K562 (cell line): ENCODE measurements around the gene FBXO21. TPM values are rescaled to one million over a fixed set of nuclear protein-coding genes. Genes with fewer than 3 reads are reported as not detected.

Experiments used
- ATAC-seq: fragments of 200-7000 bp; cut with Tn5 transposase; 3 replicates; pipeline ENCODE4 v1.9.1; 2020; ENCODE audit warnings: moderate library complexity
- BruUV-seq: library from RNA; stranded (reverse); fragments of 400-500 nt; replicated peaks from 2 replicates; lab custom pipeline; 2021; lab: Mats Ljungman, UMichigan
- CTCF ChIA-PET: fragments of 300-600 bp; formaldehyde crosslinking; extraction: SDS; loops from one replicate; lab custom pipeline; 2021; ENCODE audit warnings: low intra/inter-chr PET ratio; lab: Yijun Ruan, JAX
- POLR2A ChIA-PET: fragments of 300-600, 350-650 bp; sonication (Branson Sonifier 250); formaldehyde crosslinking; extraction: SDS; loops from one replicate; lab custom pipeline; 2021; ENCODE audit warnings: antibody characterized with exemption, inconsistent platforms; lab: Yijun Ruan, JAX
- DNase-seq, 4 experiments: peaks; one replicate each; pipeline versions ENCODE4 v3.0.0 to v3.0.0-alpha.2; 2011 to 2018; ENCODE audit warnings: low spot score in 3 of 4, mixed read lengths in 3 of 4; ENCODE audit errors: extremely low read depth in 1 of 4
- FAIRE-seq: peaks from 2 replicates; lab custom pipeline; 2011; peaks lifted over from hg19 to GRCh38; lab: Jason Lieb, UNC
- H2AFZ ChIP-seq: 2 replicates; pipeline ENCODE4 v1.6.0; 2011; ENCODE audit warnings: low read depth, low read length, control low read depth, inconsistent platforms
- H3K27ac ChIP-seq: fragments of 200-600 bp; 3 replicates; pipeline ENCODE4 v1.8.0; 2011; ENCODE audit warnings: low read depth, mild to moderate bottlenecking, control low read depth, inconsistent platforms, low read length, moderate library complexity, mixed read lengths; ENCODE audit errors: extremely low read depth
- H3K27me3 ChIP-seq, 2 experiments: fragments of 300-600 bp in 1 of 2; 2 replicates in 1 of 2; 3 replicates in 1 of 2; pipeline versions ENCODE4 v1.6.0 to v1.8.0; 2011; ENCODE audit warnings: inconsistent platforms in 2 of 2, low read length in 2 of 2, mild to moderate bottlenecking in 1 of 2, mixed read lengths in 1 of 2, moderate library complexity in 1 of 2; ENCODE audit not compliant: control insufficient read depth in 2 of 2, insufficient read depth in 2 of 2
- H3K36me3 ChIP-seq: fragments of 300-600 bp; 3 replicates; pipeline ENCODE4 v1.8.0; 2011; ENCODE audit warnings: mild to moderate bottlenecking, low read length, inconsistent platforms; ENCODE audit not compliant: control insufficient read depth, insufficient read depth
- H3K4me1 ChIP-seq, 2 experiments: fragments of 200-600 bp in 1 of 2; replicated peaks in 1 of 2; 2 replicates in 1 of 2; 3 replicates in 1 of 2; pipeline versions ENCODE4 v1.5.1 to v1.8.0; 2011; ENCODE audit warnings: inconsistent platforms in 2 of 2, low read length in 2 of 2, mild to moderate bottlenecking in 1 of 2, mixed read lengths in 1 of 2, moderate library complexity in 1 of 2; ENCODE audit not compliant: control insufficient read depth in 2 of 2, insufficient read depth in 2 of 2
- H3K4me2 ChIP-seq: 2 replicates; pipeline ENCODE4 v1.6.1; 2011; ENCODE audit warnings: low read length, control low read depth, inconsistent platforms, mixed read lengths; ENCODE audit not compliant: insufficient read depth
- H3K4me3 ChIP-seq: fragments of 200-600 bp; sonication (generic), shearing (Covaris generic); 2 replicates; pipeline ENCODE4 v1.5.1; 2016; ENCODE audit warnings: control low read depth, inconsistent platforms
- H3K79me2 ChIP-seq: fragments of 200-600 bp; 3 replicates; pipeline ENCODE4 v1.8.0; 2011; ENCODE audit warnings: low read length, inconsistent platforms; ENCODE audit not compliant: control insufficient read depth, insufficient read depth
- H3K9ac ChIP-seq, 2 experiments: 2 replicates each; pipeline versions ENCODE4 v1.6.0 to v1.6.1; 2011; ENCODE audit warnings: low read depth in 2 of 2, low read length in 2 of 2, control low read depth in 1 of 2, inconsistent platforms in 1 of 2, mild to moderate bottlenecking in 1 of 2, mixed read lengths in 1 of 2; ENCODE audit not compliant: insufficient read depth in 1 of 2
- H3K9me1 ChIP-seq: one replicate; pipeline ENCODE4 v1.6.0; 2011; ENCODE audit warnings: inconsistent platforms, mild to moderate bottlenecking, low read length, moderate library complexity; ENCODE audit not compliant: control insufficient read depth, insufficient read depth
- H3K9me3 ChIP-seq: replicated peaks from 2 replicates; pipeline ENCODE4 v1.5.1; 2011; ENCODE audit warnings: low read depth, low read length, inconsistent platforms; ENCODE audit not compliant: control insufficient read depth, insufficient read depth
- H4K20me1 ChIP-seq: replicated peaks from 2 replicates; pipeline ENCODE4 v1.6.1; 2011; ENCODE audit warnings: low read length, inconsistent platforms, mixed read lengths; ENCODE audit not compliant: control insufficient read depth, insufficient read depth
- BHLHE40 ChIP-seq: IDR thresholded peaks from 2 replicates; pipeline ENCODE4 v1.6.1; 2011; ENCODE audit warnings: low read length, improper control_type of control experiment
- CHD4 ChIP-seq: fragments of 200-600 bp; sonication (generic); IDR thresholded peaks from 3 replicates; pipeline ENCODE4 v1.6.1; 2012; ENCODE audit warnings: low read depth, mild to moderate bottlenecking, mixed read lengths, low read length, inconsistent platforms; ENCODE audit not compliant: insufficient read depth, insufficient replicate concordance, poor library complexity, severe bottlenecking
- COPS2 ChIP-seq: fragments of 450-650 bp; conservative IDR thresholded peaks from 2 replicates; pipeline ENCODE4 v1.6.1; 2016; ENCODE audit warnings: mild to moderate bottlenecking, moderate library complexity
- DACH1 ChIP-seq: fragments of 450-650 bp; IDR thresholded peaks from 2 replicates; pipeline ENCODE4 v1.6.1; 2018; ENCODE audit not compliant: partially characterized antibody
- ETV5 ChIP-seq: sonication (generic); formaldehyde crosslinking; IDR thresholded peaks from 2 replicates; pipeline ENCODE4 v1.4.0; 2020; ENCODE audit warnings: low read depth, mild to moderate bottlenecking, missing genetic modification reagents
- HDAC2 ChIP-seq: fragments of 450-650 bp; IDR thresholded peaks from 2 replicates; pipeline ENCODE4 v1.6.1; 2016; ENCODE audit warnings: mild to moderate bottlenecking
- MAFG ChIP-seq: fragments of 450-650 bp; conservative IDR thresholded peaks from 2 replicates; pipeline ENCODE4 v1.6.1; 2016; ENCODE audit warnings: missing genetic modification characterization, missing compliant biosample characterization
- MIER1 ChIP-seq: fragments of 450-650 bp; IDR thresholded peaks from 2 replicates; pipeline ENCODE4 v1.6.1; 2016; ENCODE audit warnings: antibody characterized with exemption, mild to moderate bottlenecking, low read depth
- ZNF318 ChIP-seq, 2 experiments: fragments of 450-650 bp; IDR thresholded peaks; 2 replicates each; pipeline ENCODE4 v1.6.1; 2016; ENCODE audit warnings: mild to moderate bottlenecking in 2 of 2, borderline replicate concordance in 1 of 2, low read depth in 1 of 2, moderate library complexity in 1 of 2
- ZNF639 ChIP-seq, 2 experiments: fragments of 200-800 bp in 1 of 2; sonication (Bioruptor generic) in 1 of 2; sonication (generic) in 1 of 2; formaldehyde crosslinking in 1 of 2; IDR thresholded peaks in 1 of 2; conservative IDR thresholded peaks in 1 of 2; 2 replicates each; pipeline versions ENCODE4 v1.5.0 to v1.6.1; 2016 to 2020; ENCODE audit warnings: missing compliant biosample characterization in 1 of 2, missing genetic modification characterization in 1 of 2, missing genetic modification reagents in 1 of 2
- WGBS: fragments of 100-300 bp; shearing (Covaris generic); methylation state at CpG from one replicate; pipeline ENCODE4 v1.1.6; 2016; ENCODE audit warnings: low coverage, mixed read lengths; ENCODE audit not compliant: insufficient coverage; ENCODE audit errors: missing lambda C conversion rate; 5-methylcytosine and 5-hydroxymethylcytosine counted together
- in situ Hi-C: fragments of 300-500 bp; cut with MboI; formaldehyde crosslinking; loops from 4 replicates; pipeline ENCODE4 v1.15.0; 2018; ENCODE audit warnings: inconsistent platforms, mixed read lengths
- intact Hi-C: fragments of 100-400 bp; cut with micrococcal nuclease; formaldehyde crosslinking; loops from 2 replicates; pipeline ENCODE4 v1.14.2; 2022
- polyA plus RNA-seq, 8 experiments: library from polyadenylated mRNA; depleted of rRNA in 4 of 8; stranded (reverse) in 5 of 8; unstranded in 3 of 8; fragments of >200 nt; fragmentation: Nextera tagmentation in 2 of 8; fragmentation: Illumina TruSeq in 1 of 8; extraction: Ambion mirVana in 2 of 8; extraction: Trizol in 1 of 8; gene quantifications; 2 replicates each; pipeline versions ENCODE4 v1.2.1 to v1.2.3, GENCODE V29; 2011 to 2014; ENCODE audit warnings: inconsistent platforms in 1 of 8, missing spikeins in 1 of 8
- total RNA-seq, 7 experiments: library from RNA; depleted of rRNA in 6 of 7; stranded (reverse); fragments of >200 nt in 6 of 7; fragmentation: Illumina TruSeq in 2 of 7; extraction: Trizol in 2 of 7; gene quantifications; 2 replicates each; pipeline versions ENCODE4 v1.2.1 to v1.2.3, GENCODE V29; 2011 to 2021; ENCODE audit warnings: low replicate concordance in 1 of 7

FBXO21 gene
- total and polyA plus RNA-seq, 9 of the 15 experiments (the other 6 are each of a cell fraction or from before 2014, with no cell fraction given) = 3.0 to 50.9 (median 9.1) TPM

- 0 out of 2 replicates have a peak overlapping the region, but pooled peaks have one; percentile 17 for H3K4me2 ChIP-seq
- TF ChIP-seq COPS2 (no peak), ZNF639 (CRISPR knock-in tag; conservative IDR thresholded peaks at IDR 0.05 in 1 of 2, IDR thresholded peaks at IDR 0.05 in 1 of 2) (no peak), ZNF318 (IDR thresholded peaks at IDR 0.05; ENCODE audit: borderline replicate concordance in 1 of 2, low read depth in 1 of 2) (0 out of 4 replicates have a peak, but pooled peaks of 1 of the 2 experiments have one; percentile 30), MIER1 (no peak), CHD4 (no peak), BHLHE40 (peak; percentile 35; the same call in 1 of the 2 replicates), MAFG (tag) (peak; percentile 84), DACH1 (peak; percentile 21), ETV5 (CRISPR knock-in tag) (no peak), HDAC2 (no peak)
Observed at GRCh38 chr12:117111821-117112595, 78.3 kb downstream of the FBXO21 start.

More at GRCh38 chr12:117111821-117112595, 78.3 kb downstream of the FBXO21 start:
- ATAC-seq (peak; percentile 81), FAIRE-seq (peak; percentile 54), DNase-seq (peak in 3 of 4 experiments; percentile 30 to 59 (median 51))
- Histone ChIP-seq H4K20me1 (peaks cover 3% of the 10 kb centered on the region; the same call in 1 of the 2 replicates), H3K79me2 (no peaks in the 10 kb centered on the region), H3K9ac (peak overlapping the region in 1 of 2 experiments; percentile 76; a peak in 2 of 4 replicates), H3K9me1 (no peaks in the 10 kb centered on the region), H3K9me3 (no peaks in the 10 kb centered on the region), H2AFZ (0 out of 2 replicates have a peak overlapping the region, but pooled peaks have one; percentile 19), H3K4me1 (peaks cover 6 to 9% of the 10 kb centered on the region in 2 experiments; a peak in 4 of 5 replicates), H3K4me3 (no peak overlapping the region), H3K27ac (no peak overlapping the region), H3K27me3 (peaks cover 7 to 19% of the 10 kb centered on the region in 2 experiments; a peak in 3 of 5 replicates), H3K36me3 (no peaks in the 10 kb centered on the region)
- POLR2A ChIA-PET = interaction anchor here (0.8 to 1.5 kb wide), 8 partner anchors 9 to 220 kb away, joined by 3 to 10 read pairs (median 4); partner anchors contain the start of gene TESC
- 18% methylated on average over 13 of the region's 15 CpGs for WGBS
- CTCF ChIA-PET = no interaction called here
- intact Hi-C loops = no loop called here
- BruUV-seq = no TSS peak
- in situ Hi-C loops = loop anchor here (10.0 kb wide), 1 partner anchor 407 kb away; no protein-coding TSS in a partner anchor
